Central memory CD8-positive, alpha-beta T cell (primary cell): ENCODE measurements around the gene ERO1B.
"Not testable (repeated sequence)": the region's sequence is repeated elsewhere in the genome, so short reads cannot be mapped to it uniquely, and the experiment has no call there.

Experiments used
- ATAC-seq: fragments of 150-1000 bp; cut with Tn5 transposase; replicated peaks from 2 replicates; pipeline ENCODE4 v1.10.0; 2022; ENCODE audit warnings: mild to moderate bottlenecking, moderate FRiP score, moderate number of reproducible peaks; ENCODE audit not compliant: poor library complexity, severe bottlenecking; ENCODE audit errors: extremely low read depth
- DNase-seq, 2 donors: peaks; one replicate each; pipeline ENCODE4 v3.0.0; 2021; ENCODE audit warnings: low spot score in 2 of 2
- H3K27ac Mint-ChIP-seq: one replicate; pipeline ENCODE4 v1.8.0; 2022; ENCODE audit warnings: low read depth, mild to moderate bottlenecking, moderate library complexity, mixed read lengths
- H3K27me3 Mint-ChIP-seq: one replicate; pipeline ENCODE4 v1.8.0; 2022; ENCODE audit warnings: mixed read lengths
- H3K36me3 Mint-ChIP-seq: one replicate; pipeline ENCODE4 v1.8.0; 2022; ENCODE audit warnings: mild to moderate bottlenecking, moderate library complexity, mixed read lengths; ENCODE audit not compliant: insufficient read depth
- H3K4me1 Mint-ChIP-seq: one replicate; pipeline ENCODE4 v1.8.0; 2022; ENCODE audit warnings: mixed read lengths
- H3K4me3 Mint-ChIP-seq: one replicate; pipeline ENCODE4 v1.8.0; 2022; ENCODE audit warnings: mild to moderate bottlenecking, moderate library complexity, mixed read lengths
- H3K9me3 Mint-ChIP-seq: one replicate; pipeline ENCODE4 v1.8.0; 2022; ENCODE audit warnings: mixed read lengths

ERO1B gene

DNA sequence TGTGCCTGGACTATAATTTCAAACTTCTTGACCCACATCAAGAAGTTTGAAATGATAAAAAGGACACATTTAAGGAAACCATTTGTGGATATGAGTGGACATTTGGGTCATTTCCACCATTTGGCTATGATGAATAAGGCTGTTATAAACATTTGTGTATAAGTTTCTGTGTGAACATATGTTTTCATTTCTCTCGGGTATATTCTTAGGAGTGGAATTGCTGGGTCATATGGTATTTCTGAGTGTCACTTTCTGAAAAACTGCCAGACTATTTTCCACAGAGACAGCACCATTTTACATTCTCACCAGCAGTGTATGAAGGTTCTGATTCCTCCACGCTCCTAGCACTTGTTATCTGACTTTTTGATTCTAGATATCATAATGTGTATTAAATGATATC, 88.6 kb downstream of the ERO1B start:
- H3K9me3 Mint-ChIP-seq: no peaks in the 10 kb centered on the region
- no peak overlapping the region for H3K4me3 Mint-ChIP-seq
- peaks cover 17% of the 10 kb centered on the region for H3K4me1 Mint-ChIP-seq
- H3K27ac Mint-ChIP-seq: peak overlapping the region; percentile 5
- no peak for ATAC-seq
- peaks cover 17% of the 10 kb centered on the region for H3K36me3 Mint-ChIP-seq
- no peaks in the 10 kb centered on the region for H3K27me3 Mint-ChIP-seq
- no peak for DNase-seq

GRCh38 chr1:236188084-236188483, 93.7 kb downstream of the ERO1B start:
- H3K4me1 Mint-ChIP-seq: peaks cover 23% of the 10 kb centered on the region
- not testable (repeated sequence) for H3K9me3 Mint-ChIP-seq, H3K36me3 Mint-ChIP-seq, H3K4me3 Mint-ChIP-seq, DNase-seq, H3K27me3 Mint-ChIP-seq, ATAC-seq, H3K27ac Mint-ChIP-seq

- not testable (repeated sequence) for H3K4me3 Mint-ChIP-seq, DNase-seq, H3K27ac Mint-ChIP-seq, H3K36me3 Mint-ChIP-seq, H3K9me3 Mint-ChIP-seq, ATAC-seq, H3K27me3 Mint-ChIP-seq
- peaks cover 23% of the 10 kb centered on the region for H3K4me1 Mint-ChIP-seq
Observed at GRCh38 chr1:236186471-236186870, 95.3 kb downstream of the ERO1B start.

GRCh38 chr1:236185687-236186086, 96.1 kb downstream of the ERO1B start:
- DNase-seq: no peak
- Mint-ChIP-seq H3K4me3 (no peak overlapping the region), H3K36me3 (peaks cover 10% of the 10 kb centered on the region), H3K27ac (no peak overlapping the region), H3K27me3 (no peaks in the 10 kb centered on the region), H3K9me3 (no peaks in the 10 kb centered on the region), H3K4me1 (peaks cover 18% of the 10 kb centered on the region)
- ATAC-seq: no peak

GRCh38 chr1:236181059-236181458, 100.7 kb downstream of the ERO1B start:
- peaks cover 13% of the 10 kb centered on the region for H3K4me1 Mint-ChIP-seq
- H3K4me3 Mint-ChIP-seq: no peak overlapping the region
- no peak for DNase-seq
- H3K36me3 Mint-ChIP-seq: peaks cover 21% of the 10 kb centered on the region
- no peaks in the 10 kb centered on the region for H3K9me3 Mint-ChIP-seq
- H3K27ac Mint-ChIP-seq: no peak overlapping the region
- ATAC-seq: no peak
- no peaks in the 10 kb centered on the region for H3K27me3 Mint-ChIP-seq

DNA sequence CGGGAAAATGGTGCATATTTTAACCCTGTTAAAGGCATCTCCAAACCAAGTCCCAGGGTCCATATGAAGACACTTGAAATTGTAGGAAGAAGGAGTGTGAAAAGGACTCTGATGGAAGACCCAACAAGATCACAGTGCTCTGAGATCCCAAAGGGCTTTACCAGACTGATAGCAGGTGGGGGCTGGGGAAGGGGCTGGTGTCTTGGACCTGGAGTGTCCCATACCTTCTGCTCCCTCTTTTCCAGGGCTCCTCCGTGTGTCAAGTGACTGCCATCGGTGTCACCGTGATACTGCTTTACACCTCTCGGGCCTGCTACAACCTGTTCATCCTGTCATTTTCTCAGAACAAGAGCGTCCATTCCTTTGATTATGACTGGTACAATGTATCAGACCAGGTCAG, 102.1 kb downstream of the ERO1B start:
- no peak overlapping the region for H3K27ac Mint-ChIP-seq
- H3K27me3 Mint-ChIP-seq: no peaks in the 10 kb centered on the region
- ATAC-seq (no peak), DNase-seq (no peak)
- H3K36me3 Mint-ChIP-seq: peaks cover 24% of the 10 kb centered on the region
- H3K4me1 Mint-ChIP-seq: peaks cover 9% of the 10 kb centered on the region
- no peak overlapping the region for H3K4me3 Mint-ChIP-seq
- H3K9me3 Mint-ChIP-seq: no peaks in the 10 kb centered on the region

DNA sequence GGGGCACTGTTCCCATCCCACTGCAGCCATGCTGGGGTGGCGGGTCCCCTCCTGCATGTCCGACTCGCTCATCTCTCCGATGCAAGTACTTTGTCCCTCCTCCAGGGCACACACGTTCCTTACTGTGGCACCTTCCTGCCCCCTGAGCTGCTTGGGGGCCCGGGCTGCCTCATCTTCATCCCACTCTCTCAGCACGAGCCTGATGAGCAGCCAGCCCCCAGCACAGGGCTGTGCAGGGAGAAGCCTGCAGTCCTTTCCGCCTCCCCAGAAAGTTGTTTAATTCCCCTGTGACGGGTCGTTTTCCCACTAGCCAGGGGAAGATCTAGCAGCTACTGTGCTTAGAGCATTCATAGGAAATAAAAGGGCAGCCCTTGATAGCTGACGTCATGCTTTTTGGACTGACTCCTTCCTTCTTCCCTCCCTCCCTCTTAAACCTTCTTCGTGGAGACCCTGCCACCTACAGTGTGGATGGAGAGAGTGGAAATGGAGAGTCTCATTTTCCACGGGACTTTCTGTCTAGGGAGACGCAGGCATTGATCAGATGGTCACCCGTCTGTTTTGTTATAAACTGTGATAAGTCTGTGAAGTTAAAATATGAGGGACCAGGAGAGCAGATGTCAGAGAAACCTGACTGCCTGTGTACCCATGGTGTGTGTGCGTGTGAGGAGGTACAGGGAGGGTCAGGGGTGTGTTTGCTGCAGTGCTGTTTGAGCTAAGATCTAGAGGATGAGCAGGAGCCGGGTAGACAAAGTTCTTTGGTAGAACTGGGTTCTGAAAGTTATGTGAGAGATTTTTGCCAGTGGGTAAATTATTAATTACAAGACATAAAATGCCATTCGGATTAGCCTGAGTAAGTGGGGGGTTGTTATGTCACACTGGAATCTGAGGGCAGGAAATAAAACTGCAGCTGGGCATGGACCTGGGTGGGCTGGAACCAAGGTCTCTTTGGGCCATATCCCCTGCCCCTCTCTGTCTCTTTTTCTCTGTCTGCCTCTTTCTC, 105.1 kb downstream of the ERO1B start:
- Mint-ChIP-seq H3K9me3 (no peaks in the 10 kb centered on the region), H3K4me3 (no peak overlapping the region), H3K36me3 (peaks cover 26% of the 10 kb centered on the region), H3K27ac (peak overlapping the region; percentile 63), H3K4me1 (peaks cover 15% of the 10 kb centered on the region), H3K27me3 (no peaks in the 10 kb centered on the region)
- DNase-seq: no peak
- ATAC-seq: no peak

DNA sequence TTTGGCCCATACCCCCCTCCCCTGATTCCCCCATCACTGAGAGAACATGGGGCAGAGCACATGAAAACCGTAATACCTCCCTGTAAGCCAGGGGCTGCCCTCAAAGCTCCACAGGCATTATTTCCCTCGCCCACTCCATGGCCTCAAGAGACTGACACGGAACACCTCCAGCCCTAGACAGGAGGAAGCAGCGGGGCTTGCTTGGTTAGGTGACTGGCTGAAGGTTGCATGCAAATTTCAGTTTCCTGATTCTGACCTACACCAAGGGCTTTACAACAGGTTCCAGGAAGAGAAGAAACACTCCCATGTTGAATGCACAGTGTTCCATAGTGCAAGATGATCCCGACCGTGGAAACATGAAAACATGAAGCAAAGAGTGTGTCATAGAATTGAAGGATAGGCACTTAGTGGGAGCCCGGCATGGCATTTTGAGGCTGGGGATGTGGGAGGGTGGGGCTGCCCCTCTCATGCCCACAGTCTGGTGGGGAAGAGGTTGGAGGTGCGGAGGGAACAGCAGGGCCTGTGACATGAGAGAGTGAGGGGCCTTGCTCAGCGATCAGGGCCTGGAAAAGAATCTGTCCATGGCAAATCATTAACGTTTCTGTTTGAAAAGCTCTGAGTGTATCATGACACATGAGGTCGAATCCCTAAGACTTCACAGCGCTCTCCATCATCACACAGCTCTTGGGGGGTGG, 106.0 kb downstream of the ERO1B start:
- no peaks in the 10 kb centered on the region for H3K27me3 Mint-ChIP-seq
- ATAC-seq (no peak), DNase-seq (no peak)
- peak overlapping the region; percentile 63 for H3K27ac Mint-ChIP-seq
- H3K9me3 Mint-ChIP-seq: no peaks in the 10 kb centered on the region
- no peak overlapping the region for H3K4me3 Mint-ChIP-seq
- H3K36me3 Mint-ChIP-seq: peaks cover 27% of the 10 kb centered on the region
- peaks cover 20% of the 10 kb centered on the region for H3K4me1 Mint-ChIP-seq

- no peaks in the 10 kb centered on the region for H3K27me3 Mint-ChIP-seq
- no peak overlapping the region for H3K27ac Mint-ChIP-seq
- no peak overlapping the region for H3K4me3 Mint-ChIP-seq
- ATAC-seq (no peak), DNase-seq (no peak)
- H3K4me1 Mint-ChIP-seq: peaks cover 24% of the 10 kb centered on the region
- peaks cover 23% of the 10 kb centered on the region for H3K36me3 Mint-ChIP-seq
- no peaks in the 10 kb centered on the region for H3K9me3 Mint-ChIP-seq
Observed at GRCh38 chr1:236173174-236173767, 108.5 kb downstream of the ERO1B start.

DNA sequence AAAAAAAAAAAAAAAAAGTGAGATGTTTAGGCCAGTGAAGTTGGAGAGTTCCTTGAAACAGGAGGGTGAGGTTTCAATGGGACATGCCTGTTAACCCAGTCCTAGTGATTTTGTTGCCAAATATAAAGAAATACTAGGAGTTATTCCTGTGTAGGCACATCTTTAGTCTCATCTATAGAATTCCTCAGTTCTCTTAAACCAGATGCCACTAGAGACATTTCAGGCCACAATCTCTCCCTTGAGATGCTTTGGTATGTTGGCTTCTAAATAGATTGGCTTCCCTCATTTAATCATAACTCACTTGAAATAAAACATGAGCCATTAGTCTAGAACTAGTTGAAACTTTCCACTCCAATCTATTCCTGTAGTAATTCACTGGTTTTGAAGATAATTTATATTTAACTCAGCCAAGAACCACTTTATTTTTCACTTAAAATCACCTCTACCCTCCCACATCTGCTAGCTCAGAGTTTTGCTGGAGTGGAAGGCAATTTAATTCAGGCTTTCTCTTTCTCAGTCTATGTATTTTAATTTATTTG, 109.6 kb downstream of the ERO1B start:
- Mint-ChIP-seq H3K4me1 (peaks cover 31% of the 10 kb centered on the region), H3K9me3 (no peaks in the 10 kb centered on the region), H3K27ac (no peak overlapping the region), H3K36me3 (peaks cover 22% of the 10 kb centered on the region), H3K27me3 (no peaks in the 10 kb centered on the region), H3K4me3 (no peak overlapping the region)
- no peak for DNase-seq
- no peak for ATAC-seq

DNA sequence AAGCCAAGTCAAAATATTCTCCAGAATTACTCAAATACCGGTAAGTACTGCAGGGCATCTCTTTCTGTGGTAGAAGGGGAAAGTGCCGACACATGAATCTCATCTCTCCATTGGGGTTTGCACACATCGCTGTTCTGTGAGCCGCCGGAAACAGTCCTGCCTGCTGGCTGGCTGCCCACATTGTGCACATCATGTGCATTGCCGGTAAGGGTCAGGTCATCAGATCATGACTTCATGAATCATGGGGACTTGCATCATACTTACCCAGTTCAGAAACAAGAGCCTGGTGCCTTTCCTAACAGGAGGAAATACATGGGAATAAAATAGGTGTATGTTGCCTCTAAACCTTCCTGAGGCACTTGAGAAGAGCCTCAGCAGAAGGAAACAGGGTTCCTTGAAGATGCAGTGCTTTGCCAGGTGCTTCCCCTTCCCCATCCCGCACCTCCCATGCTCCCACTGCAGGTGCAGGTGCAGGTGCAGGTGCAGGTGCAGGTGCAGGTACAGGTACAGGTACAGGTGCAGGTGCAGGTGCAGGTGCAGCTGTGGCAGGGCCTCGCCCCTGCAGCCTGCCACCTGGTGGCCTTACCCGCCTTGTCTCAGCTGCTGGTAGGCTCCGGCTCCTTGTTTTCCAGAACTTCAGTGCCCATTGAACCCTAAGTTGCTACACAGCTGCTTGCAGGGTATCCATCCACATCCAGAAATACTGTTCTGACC, 112.9 kb downstream of the ERO1B start:
- ATAC-seq (no peak), DNase-seq (no peak)
- H3K9me3 Mint-ChIP-seq: peaks cover 4% of the 10 kb centered on the region
- no peak overlapping the region for H3K27ac Mint-ChIP-seq
- H3K27me3 Mint-ChIP-seq: no peaks in the 10 kb centered on the region
- H3K4me3 Mint-ChIP-seq: no peak overlapping the region
- H3K36me3 Mint-ChIP-seq: peaks cover 16% of the 10 kb centered on the region
- H3K4me1 Mint-ChIP-seq: peaks cover 38% of the 10 kb centered on the region

DNA sequence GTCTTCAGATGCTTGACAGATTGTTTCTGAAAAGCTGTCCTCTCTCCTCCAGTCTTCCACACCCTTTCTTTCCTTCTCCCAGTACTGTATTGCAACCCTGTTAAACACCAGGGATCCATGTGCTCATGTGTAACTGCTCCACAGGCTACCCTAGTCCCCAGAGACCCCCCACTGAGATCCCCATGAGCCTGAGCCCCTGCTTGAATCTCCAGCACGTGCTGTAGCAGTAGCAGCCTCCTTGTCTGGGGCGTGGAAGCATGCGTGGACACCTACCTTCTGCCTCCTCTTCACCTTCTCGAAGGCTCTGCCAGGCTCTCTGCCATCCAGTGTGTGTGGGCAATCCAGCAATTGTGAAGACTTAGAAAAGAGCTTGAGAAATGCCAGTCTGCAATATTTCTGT, 114.2 kb downstream of the ERO1B start:
- no peaks in the 10 kb centered on the region for H3K27me3 Mint-ChIP-seq
- H3K36me3 Mint-ChIP-seq: peaks cover 17% of the 10 kb centered on the region
- H3K4me3 Mint-ChIP-seq: no peak overlapping the region
- ATAC-seq: no peak
- peaks cover 47% of the 10 kb centered on the region for H3K4me1 Mint-ChIP-seq
- H3K9me3 Mint-ChIP-seq: peaks cover 9% of the 10 kb centered on the region
- DNase-seq: no peak
- no peak overlapping the region for H3K27ac Mint-ChIP-seq
